Heart left ventricle (tissue), 13 donors: ENCODE measurements around the gene ACADVL.

Experiments
- CTCF ChIP-seq, 12 donors: fragments of 200-600 bp; sonication (generic) in 4 of 12; IDR thresholded peaks; one replicate each; pipeline versions ENCODE4 v1.5.0 to v1.8.0; 2018 to 2022; ENCODE audit warnings: antibody characterized with exemption in 12 of 12, mild to moderate bottlenecking in 5 of 12
- POLR2A ChIP-seq, 2 donors: fragments of 450-650 bp; IDR thresholded peaks; one replicate each; pipeline ENCODE4 v1.6.1; 2017; ENCODE audit warnings: antibody characterized with exemption in 2 of 2, mild to moderate bottlenecking in 2 of 2, moderate library complexity in 2 of 2
- donor health status: ischemic (EF 13 %, LVEDD 7.1; RV severe dilation, severe dysfunction).
- donor health status: DM: no; HTN: yes; CAD: no.
- donor health status: DM: no; HTN: no; CAD: no.
- donor health status: ischemic (EF 25% LVEDD 6.9; RV normal size, moderate dysfunction).
- donor health status: ischemic (EF 25% LVEDD 5.7; RV mildly dilated, moderate dysfunction).
- donor health status: ischemic (EF 35%, LVEDD 5.7; RV mildly dilated, moderate dysfunction).
- donor health status: nonischemic (EF 11% LVEDD 7.7; RV severe dilation, severe dysfunction).
- donor health status: DM: yes; HTN: yes; CAD: no.
- donor health status: PGD.
- donor health status: ischemic (EF 29% LVEDD 5.4; RV normal size, mild dysfunction).
- donor health status: nonischemic (EF 23%, LVEDD 6.1; RV moderate dilation, normal function).

GRCh38 chr17:7243453-7243729, 23.7 kb downstream of the ACADVL start:
- TF ChIP-seq POLR2A (IDR thresholded peaks at IDR 0.05) (no peak), CTCF (IDR thresholded peaks at IDR 0.05) (no peak)
